GM19035 (cell line): Measurements from ENCODE around the gene ACACB.
A peak's percentile ranks its signal among the peaks of the same experiment; 100 is the strongest.

Experiments
- ATAC-seq: cut with Tn5 transposase; IDR thresholded peaks from one replicate; pipeline ENCODE4 v1.9.1; 2021; ENCODE audit not compliant: unreplicated experiment

ACACB gene

GRCh38 chr12:109115758-109116610 is at the start of gene ACACB:
Gene ACACB, plus strand, starts transcription at chr12:109116587. Its CDS starts 22,819 bp downstream, at chr12:109139406.
- no peak for ATAC-seq

- ATAC-seq = no peak
These were observed 46.8 kb upstream of the ACACB start for GRCh38 chr12:109069307-109070271.

GRCh38 chr12:109074866-109075265 is 41.5 kb upstream of the ACACB start:
- ATAC-seq = no peak

- ATAC-seq = no peak
These were observed 33.6 kb upstream of the ACACB start for GRCh38 chr12:109082751-109083150.

- no peak for ATAC-seq
These were observed 32.0 kb upstream of the ACACB start for GRCh38 chr12:109084425-109084824.

- no peak for ATAC-seq
These were observed 30.8 kb upstream of the ACACB start for GRCh38 chr12:109085590-109085989.

- no peak for ATAC-seq
These were observed 29.1 kb upstream of the ACACB start for GRCh38 chr12:109087250-109087649.

GRCh38 chr12:109088818-109089217 is 27.6 kb upstream of the ACACB start:
- ATAC-seq = no peak

GRCh38 chr12:109089683-109090082 is 26.7 kb upstream of the ACACB start:
- ATAC-seq = no peak

GRCh38 chr12:109092497-109093021 is 23.8 kb upstream of the ACACB start:
- no peak for ATAC-seq

- ATAC-seq = peak; percentile 54
These were observed 23.1 kb upstream of the ACACB start, which contains the start of gene ALKBH2 for GRCh38 chr12:109093022-109093918. Gene ALKBH2, minus strand, starts transcription at chr12:109093472. Its CDS starts 686 bp downstream, at chr12:109092786.

GRCh38 chr12:109097140-109097434 is 19.3 kb upstream of the ACACB start:
- no peak for ATAC-seq

GRCh38 chr12:109097435-109098182 is 18.8 kb upstream of the ACACB start, which contains the start of gene UNG:
Gene UNG, plus strand, starts transcription at chr12:109097597. Its CDS starts 83 bp downstream, at chr12:109097680.
- peak; percentile 89 for ATAC-seq

- peak; percentile 35 for ATAC-seq
These were observed 18.2 kb upstream of the ACACB start for GRCh38 chr12:109098183-109098604.

GRCh38 chr12:109098651-109099050 is 17.7 kb upstream of the ACACB start:
- ATAC-seq = no peak

GRCh38 chr12:109099431-109100020 is 16.9 kb upstream of the ACACB start:
- ATAC-seq = no peak

- ATAC-seq = no peak
These were observed 15.6 kb upstream of the ACACB start for GRCh38 chr12:109100741-109101140.

- ATAC-seq = no peak
These were observed 13.9 kb upstream of the ACACB start for GRCh38 chr12:109102491-109102890.

- ATAC-seq = no peak
These were observed 11.2 kb upstream of the ACACB start for GRCh38 chr12:109105176-109105575.
